WTC11 (cell line): ENCODE data around the gene MESP2.

Source experiments
- ATF2 ChIP-seq: sonication (generic); formaldehyde crosslinking; IDR thresholded peaks from 2 replicates; pipeline ENCODE4 v1.8.1; 2022; ENCODE audit warnings: low read depth, missing genetic modification reagents, borderline replicate concordance
- CTCF ChIP-seq: fragments of 200-600 bp; IDR thresholded peaks from 2 replicates; pipeline ENCODE4 v1.8.0; 2022; ENCODE audit warnings: antibody characterized with exemption
- E2F5 ChIP-seq: sonication (generic); formaldehyde crosslinking; IDR thresholded peaks from 2 replicates; pipeline ENCODE4 v1.8.1; 2022; ENCODE audit warnings: mild to moderate bottlenecking, moderate library complexity, missing genetic modification reagents
- ELF4 ChIP-seq: sonication (generic); formaldehyde crosslinking; IDR thresholded peaks from 2 replicates; pipeline ENCODE4 v1.8.1; 2022; ENCODE audit warnings: low read depth, mild to moderate bottlenecking, moderate library complexity, missing genetic modification reagents
- ETV6 ChIP-seq: sonication (generic); formaldehyde crosslinking; IDR thresholded peaks from 2 replicates; pipeline ENCODE4 v1.8.1; 2022; ENCODE audit warnings: mild to moderate bottlenecking, missing genetic modification reagents
- MAX ChIP-seq: sonication (generic); formaldehyde crosslinking; IDR thresholded peaks from 2 replicates; pipeline ENCODE4 v1.8.0; 2022; ENCODE audit warnings: mild to moderate bottlenecking, missing genetic modification reagents
- NR1H2 ChIP-seq: sonication (generic); formaldehyde crosslinking; IDR thresholded peaks from 2 replicates; pipeline ENCODE4 v1.9.0; 2021; ENCODE audit warnings: mild to moderate bottlenecking, moderate library complexity, missing genetic modification reagents
- PRRX2 ChIP-seq: fragments of 250-450 bp; sonication (Bioruptor Pico); IDR thresholded peaks from 2 replicates; pipeline ENCODE4 v1.8.0; 2021; ENCODE audit warnings: mild to moderate bottlenecking
- TEAD4 ChIP-seq: sonication (generic); formaldehyde crosslinking; IDR thresholded peaks from 2 replicates; pipeline ENCODE4 v1.8.0; 2022; ENCODE audit warnings: mild to moderate bottlenecking, missing genetic modification reagents
- USF1 ChIP-seq: sonication (generic); formaldehyde crosslinking; IDR thresholded peaks from 2 replicates; pipeline ENCODE4 v1.8.0; 2022; ENCODE audit warnings: mild to moderate bottlenecking, missing genetic modification reagents
- USF2 ChIP-seq: sonication (generic); formaldehyde crosslinking; IDR thresholded peaks from 2 replicates; pipeline ENCODE4 v1.8.1; 2023; ENCODE audit warnings: mild to moderate bottlenecking, missing genetic modification reagents, moderate library complexity
- ZNF138 ChIP-seq: sonication (generic); formaldehyde crosslinking; conservative IDR thresholded peaks from 2 replicates; pipeline ENCODE4 v1.8.1; 2022; ENCODE audit warnings: mild to moderate bottlenecking, moderate library complexity, missing genetic modification reagents
- ZNF423 ChIP-seq: fragments of 250-450 bp; sonication (Bioruptor Pico); IDR thresholded peaks from 2 replicates; pipeline ENCODE4 v2.1.2; 2022; ENCODE audit warnings: mild to moderate bottlenecking, moderate library complexity

- TF ChIP-seq CTCF (no peak), USF2 (no peak), NR1H2 (CRISPR knock-in tag) (no peak), MAX (CRISPR knock-in tag) (no peak), ATF2 (CRISPR knock-in tag) (no peak), ELF4 (CRISPR knock-in tag) (no peak), ZNF423 (CRISPR knock-in tag) (no peak), ETV6 (CRISPR knock-in tag) (no peak), TEAD4 (no peak), PRRX2 (CRISPR knock-in tag) (no peak), E2F5 (no peak), ZNF138 (CRISPR knock-in tag) (no peak), USF1 (CRISPR knock-in tag) (no peak)
These were observed 9.5 kb upstream of the MESP2 start for GRCh38 chr15:89766357-89767311.
